DND-41 (cell line): ENCODE measurements around the gene SRRM1.

Experiments used
- CTCF ChIP-seq: IDR thresholded peaks from 2 replicates; pipeline ENCODE4 v1.5.1; 2012; ENCODE audit warnings: borderline replicate concordance, low read length, moderate library complexity, mild to moderate bottlenecking; ENCODE audit not compliant: poor library complexity, severe bottlenecking; ENCODE audit errors: extremely low read depth
- EZH2 ChIP-seq: IDR thresholded peaks from 3 replicates; pipeline ENCODE4 v1.6.1; 2012; ENCODE audit warnings: borderline replicate concordance, low read depth, mild to moderate bottlenecking, moderate library complexity, low read length, inconsistent platforms; ENCODE audit not compliant: severe bottlenecking

- TF ChIP-seq EZH2 (no peak), CTCF (no peak)
Measured at GRCh38 chr1:24636661-24637357, 6.3 kb upstream of the SRRM1 start.
